Sigmoid colon (tissue), 4 donors: ENCODE data around the gene LHX1.

ENCODE experiments used
- EP300 ChIP-seq, 4 donors: sonication (generic); formaldehyde crosslinking; IDR thresholded peaks; one replicate each; pipeline ENCODE4 v1.6.1; 2017; ENCODE audit warnings: antibody characterized with exemption in 4 of 4
- POLR2A ChIP-seq, 2 donors: fragments of 450-650 bp; IDR thresholded peaks; one replicate each; pipeline ENCODE4 v1.6.1; 2016; ENCODE audit warnings: antibody characterized with exemption in 2 of 2, mild to moderate bottlenecking in 2 of 2, moderate library complexity in 2 of 2
- POLR2AphosphoS5 ChIP-seq, 4 donors: sonication (generic); formaldehyde crosslinking; IDR thresholded peaks; one replicate each; pipeline ENCODE4 v1.6.1; 2017; ENCODE audit warnings: antibody characterized with exemption in 4 of 4
- TF ChIP-seq, protein P1 (sequence below), 4 experiments: fragments of 450-650 bp in 3 of 4; fragments of 200-600 bp in 1 of 4; IDR thresholded peaks; one replicate each; pipeline ENCODE4 v1.5.1; 2016 to 2019; ENCODE audit warnings: antibody characterized with exemption in 4 of 4, mild to moderate bottlenecking in 3 of 4, moderate library complexity in 2 of 4

DNA sequence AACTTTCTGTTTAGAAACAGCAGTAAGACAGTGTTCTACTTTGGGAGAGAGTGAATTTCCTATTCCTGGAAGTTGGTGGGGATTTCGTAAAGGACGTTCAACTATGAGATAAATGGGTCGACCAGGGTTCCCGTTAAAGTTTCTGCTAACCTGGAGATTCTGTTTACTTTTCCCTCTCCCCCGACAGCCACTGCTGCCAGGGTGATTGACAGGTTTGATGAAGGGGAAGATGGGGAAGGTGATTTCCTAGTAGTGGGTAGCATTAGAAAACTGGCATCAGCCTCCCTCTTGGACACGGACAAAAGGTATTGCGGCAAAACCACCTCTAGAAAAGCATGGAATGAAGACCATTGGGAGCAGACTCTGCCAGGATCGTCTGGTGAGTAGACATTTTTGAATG is 12.8 kb downstream of the LHX1 start:
- TF ChIP-seq, protein P1, sequence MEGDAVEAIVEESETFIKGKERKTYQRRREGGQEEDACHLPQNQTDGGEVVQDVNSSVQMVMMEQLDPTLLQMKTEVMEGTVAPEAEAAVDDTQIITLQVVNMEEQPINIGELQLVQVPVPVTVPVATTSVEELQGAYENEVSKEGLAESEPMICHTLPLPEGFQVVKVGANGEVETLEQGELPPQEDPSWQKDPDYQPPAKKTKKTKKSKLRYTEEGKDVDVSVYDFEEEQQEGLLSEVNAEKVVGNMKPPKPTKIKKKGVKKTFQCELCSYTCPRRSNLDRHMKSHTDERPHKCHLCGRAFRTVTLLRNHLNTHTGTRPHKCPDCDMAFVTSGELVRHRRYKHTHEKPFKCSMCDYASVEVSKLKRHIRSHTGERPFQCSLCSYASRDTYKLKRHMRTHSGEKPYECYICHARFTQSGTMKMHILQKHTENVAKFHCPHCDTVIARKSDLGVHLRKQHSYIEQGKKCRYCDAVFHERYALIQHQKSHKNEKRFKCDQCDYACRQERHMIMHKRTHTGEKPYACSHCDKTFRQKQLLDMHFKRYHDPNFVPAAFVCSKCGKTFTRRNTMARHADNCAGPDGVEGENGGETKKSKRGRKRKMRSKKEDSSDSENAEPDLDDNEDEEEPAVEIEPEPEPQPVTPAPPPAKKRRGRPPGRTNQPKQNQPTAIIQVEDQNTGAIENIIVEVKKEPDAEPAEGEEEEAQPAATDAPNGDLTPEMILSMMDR (IDR thresholded peaks at IDR 0.05) = no peak
- TF ChIP-seq EP300 (IDR thresholded peaks at IDR 0.05) (no peak), POLR2A (IDR thresholded peaks at IDR 0.05) (no peak), POLR2AphosphoS5 (IDR thresholded peaks at IDR 0.05) (no peak)
